Keratinocyte (primary cell): Measurements from ENCODE around the gene EXOC3. TPM values are rescaled to one million over a fixed set of nuclear protein-coding genes. Genes with fewer than 3 reads are reported as not detected.

Source experiments
- DNase-seq: peaks from one replicate; pipeline ENCODE4 v3.0.0-alpha.2; 2011; ENCODE audit warnings: low read depth, missing footprints, low spot score
- FAIRE-seq: peaks from 2 replicates; lab custom pipeline; 2011; peaks lifted over from hg19 to GRCh38; lab: Jason Lieb, UNC
- H2AFZ ChIP-seq: 2 replicates; pipeline ENCODE4 v1.6.0; 2012; ENCODE audit warnings: low read length, control low read depth, inconsistent platforms; ENCODE audit not compliant: control insufficient read depth
- H3K27ac ChIP-seq: 2 replicates; pipeline ENCODE4 v1.5.1; 2011; ENCODE audit warnings: low read length; ENCODE audit not compliant: control insufficient read depth, insufficient read depth
- H3K27me3 ChIP-seq: 3 replicates; pipeline ENCODE4 v1.6.0; 2011; ENCODE audit warnings: low read length; ENCODE audit not compliant: control insufficient read depth, insufficient read depth; ENCODE audit errors: extremely low read depth
- H3K36me3 ChIP-seq, 2 experiments: 2 replicates in 1 of 2; 3 replicates in 1 of 2; pipeline ENCODE4 v1.5.1; 2011; ENCODE audit warnings: low read length in 2 of 2, mild to moderate bottlenecking in 1 of 2; ENCODE audit not compliant: control insufficient read depth in 2 of 2, insufficient read depth in 2 of 2; ENCODE audit errors: extremely low read depth in 1 of 2
- H3K4me1 ChIP-seq: 3 replicates; pipeline ENCODE4 v1.5.1; 2011; ENCODE audit warnings: low read length; ENCODE audit not compliant: control insufficient read depth, insufficient read depth; ENCODE audit errors: extremely low read depth
- H3K4me2 ChIP-seq: 3 replicates; pipeline ENCODE4 v1.6.0; 2011; ENCODE audit warnings: low read depth, low read length; ENCODE audit not compliant: control insufficient read depth, insufficient read depth; ENCODE audit errors: extremely low read depth
- H3K4me3 ChIP-seq, 3 experiments: fragments of 200-600 bp in 1 of 3; sonication (generic) in 1 of 3; 2 replicates in 2 of 3; 3 replicates in 1 of 3; pipeline ENCODE4 v1.5.1; 2011 to 2016; ENCODE audit warnings: low read length in 3 of 3, mild to moderate bottlenecking in 3 of 3, control low read depth in 2 of 3, inconsistent platforms in 1 of 3, low read depth in 1 of 3, mixed read lengths in 1 of 3, mixed run types in 1 of 3, moderate library complexity in 1 of 3; ENCODE audit not compliant: control insufficient read depth in 2 of 3, insufficient read depth in 2 of 3; ENCODE audit errors: extremely low read depth in 1 of 3
- H3K79me2 ChIP-seq: 2 replicates; pipeline ENCODE4 v1.6.0; 2012; ENCODE audit warnings: low read length; ENCODE audit not compliant: control insufficient read depth, insufficient read depth
- H3K9ac ChIP-seq: 3 replicates; pipeline ENCODE4 v1.6.0; 2011; ENCODE audit warnings: low read length; ENCODE audit not compliant: control insufficient read depth, insufficient read depth; ENCODE audit errors: extremely low read depth
- H3K9me1 ChIP-seq: 3 replicates; pipeline ENCODE4 v1.6.0; 2011; ENCODE audit warnings: low read length; ENCODE audit not compliant: control insufficient read depth, insufficient read depth; ENCODE audit errors: extremely low read depth
- H3K9me3 ChIP-seq: 2 replicates; pipeline ENCODE4 v1.5.1; 2012; ENCODE audit warnings: low read depth, low read length; ENCODE audit not compliant: control insufficient read depth
- H4K20me1 ChIP-seq: 3 replicates; pipeline ENCODE4 v1.6.0; 2011; ENCODE audit warnings: low read length; ENCODE audit not compliant: control insufficient read depth, insufficient read depth; ENCODE audit errors: extremely low read depth
- EZH2 ChIP-seq: IDR thresholded peaks from one replicate; pipeline ENCODE4 v1.6.1; 2012; ENCODE audit warnings: inconsistent platforms, mild to moderate bottlenecking, low read length, moderate library complexity
- dilution Hi-C: fragments of 300-500 bp; cut with MboI; formaldehyde crosslinking; loops from one replicate; pipeline ENCODE4 v1.7.0; 2020; ENCODE audit warnings: low sequenced_read_pairs; ENCODE audit not compliant: extremely low pct_ligation_motif_present
- polyA plus RNA-seq, 5 experiments: library from polyadenylated mRNA; depleted of rRNA in 3 of 5; stranded (reverse) in 3 of 5; stranded (forward) in 1 of 5; unstranded in 1 of 5; fragments of >200 nt; gene quantifications; 1 replicate in 1 of 5; 2 replicates in 3 of 5; 3 replicates in 1 of 5; pipeline versions ENCODE4 v1.2.1 to v1.2.3, GENCODE V29; 2011 to 2012; ENCODE audit warnings: missing spikeins in 2 of 5, low read depth in 1 of 5, low replicate concordance in 1 of 5
- TF ChIP-seq, protein P1 (sequence below), 3 experiments: IDR thresholded peaks in 1 of 3; conservative IDR thresholded peaks in 1 of 3; optimal IDR thresholded peaks in 1 of 3; 2 replicates in 2 of 3; 3 replicates in 1 of 3; pipeline versions ENCODE3 to v1.5.1; 2011; ENCODE audit warnings: low read length in 3 of 3, mild to moderate bottlenecking in 3 of 3, moderate library complexity in 2 of 3, control low read depth in 1 of 3, inconsistent platforms in 1 of 3; ENCODE audit not compliant: insufficient read depth in 2 of 3; ENCODE audit errors: extremely low read depth in 1 of 3

The EXOC3 gene
- polyA plus RNA-seq, 1 donor (not counting 4 experiments of a cell fraction or from before 2014, with no cell fraction given), result 14.2 TPM

DNA sequence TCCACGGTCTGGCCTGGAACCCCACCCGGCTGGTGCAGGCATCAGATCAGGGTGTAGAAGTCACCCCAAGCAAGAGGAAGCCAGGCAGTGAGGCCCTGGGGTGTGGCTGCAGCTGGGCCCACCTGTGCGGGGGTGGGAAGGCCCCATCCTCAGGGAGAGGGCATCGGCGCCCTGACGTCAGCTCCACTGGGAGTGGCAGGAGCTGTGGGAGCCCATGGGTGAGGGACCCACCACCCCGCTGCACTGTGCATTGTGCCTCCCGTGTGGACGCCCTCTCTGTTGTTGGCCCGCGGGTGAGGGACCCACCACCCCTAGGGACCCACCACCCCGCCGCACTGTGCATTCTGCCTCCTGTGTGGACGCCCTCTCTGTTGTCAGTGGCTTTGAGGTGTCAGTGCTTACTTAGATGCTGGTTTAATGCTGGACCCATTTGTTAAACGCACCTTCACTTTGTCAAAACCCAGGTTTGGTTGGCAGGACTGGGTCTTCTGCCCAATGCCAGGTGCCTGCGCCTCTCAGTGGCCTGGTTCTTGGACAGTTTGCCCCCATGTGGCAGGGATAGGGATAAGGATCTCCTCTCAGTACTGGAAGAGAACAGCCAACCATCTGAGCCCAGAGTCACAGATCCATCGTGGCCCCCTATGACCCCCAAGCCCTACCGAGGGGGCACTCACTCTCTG, 6.9 kb upstream of the EXOC3 start:
- Histone ChIP-seq H3K4me3 (no peak overlapping the region), H3K9me1 (no peaks in the 10 kb centered on the region), H3K27ac (no peak overlapping the region), H3K4me2 (no peak overlapping the region), H3K9ac (no peak overlapping the region), H3K9me3 (no peaks in the 10 kb centered on the region), H3K79me2 (no peaks in the 10 kb centered on the region), H2AFZ (no peak overlapping the region), H3K36me3 (no peaks in the 10 kb centered on the region), H4K20me1 (no peaks in the 10 kb centered on the region), H3K4me1 (no peaks in the 10 kb centered on the region), H3K27me3 (no peaks in the 10 kb centered on the region)
- dilution Hi-C loops, result no loop called here
- DNase-seq, result no peak
- TF ChIP-seq EZH2, result no peak
- TF ChIP-seq, protein P1, sequence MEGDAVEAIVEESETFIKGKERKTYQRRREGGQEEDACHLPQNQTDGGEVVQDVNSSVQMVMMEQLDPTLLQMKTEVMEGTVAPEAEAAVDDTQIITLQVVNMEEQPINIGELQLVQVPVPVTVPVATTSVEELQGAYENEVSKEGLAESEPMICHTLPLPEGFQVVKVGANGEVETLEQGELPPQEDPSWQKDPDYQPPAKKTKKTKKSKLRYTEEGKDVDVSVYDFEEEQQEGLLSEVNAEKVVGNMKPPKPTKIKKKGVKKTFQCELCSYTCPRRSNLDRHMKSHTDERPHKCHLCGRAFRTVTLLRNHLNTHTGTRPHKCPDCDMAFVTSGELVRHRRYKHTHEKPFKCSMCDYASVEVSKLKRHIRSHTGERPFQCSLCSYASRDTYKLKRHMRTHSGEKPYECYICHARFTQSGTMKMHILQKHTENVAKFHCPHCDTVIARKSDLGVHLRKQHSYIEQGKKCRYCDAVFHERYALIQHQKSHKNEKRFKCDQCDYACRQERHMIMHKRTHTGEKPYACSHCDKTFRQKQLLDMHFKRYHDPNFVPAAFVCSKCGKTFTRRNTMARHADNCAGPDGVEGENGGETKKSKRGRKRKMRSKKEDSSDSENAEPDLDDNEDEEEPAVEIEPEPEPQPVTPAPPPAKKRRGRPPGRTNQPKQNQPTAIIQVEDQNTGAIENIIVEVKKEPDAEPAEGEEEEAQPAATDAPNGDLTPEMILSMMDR (optimal IDR thresholded peaks at IDR 0.05 in 1 of 3, IDR thresholded peaks at IDR 0.05 in 1 of 3, conservative IDR thresholded peaks at IDR 0.05 in 1 of 3; ENCODE audit: extremely low read depth in 1 of 3, insufficient read depth in 2 of 3, low read length in 3 of 3), result peak; percentile 42 to 71 (median 64)
- no peak for FAIRE-seq

DNA sequence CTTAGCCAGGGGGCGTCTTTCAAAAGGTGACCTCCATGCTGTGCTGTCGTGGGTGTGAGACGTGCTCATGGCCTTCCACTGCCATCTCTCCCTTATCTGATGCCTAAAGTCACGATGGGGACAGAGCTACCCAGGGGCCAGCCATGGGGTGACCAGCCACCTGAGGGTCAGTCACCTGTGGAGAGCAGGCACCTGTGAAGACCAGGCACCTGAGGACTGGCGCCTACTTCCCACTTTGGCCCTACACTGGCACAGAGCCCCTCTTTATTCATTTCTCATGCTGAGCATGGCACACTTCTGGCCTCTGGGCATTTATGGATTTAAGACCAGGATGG, 6.4 kb upstream of the EXOC3 start:
- no peaks in the 10 kb centered on the region for H3K79me2 ChIP-seq
- H3K4me2 ChIP-seq, result no peak overlapping the region
- H4K20me1 ChIP-seq, result no peaks in the 10 kb centered on the region
- H2AFZ ChIP-seq, result no peak overlapping the region
- no peak for TF ChIP-seq EZH2
- TF ChIP-seq, protein P1 (optimal IDR thresholded peaks at IDR 0.05 in 1 of 3, IDR thresholded peaks at IDR 0.05 in 1 of 3, conservative IDR thresholded peaks at IDR 0.05 in 1 of 3; ENCODE audit: extremely low read depth in 1 of 3, insufficient read depth in 2 of 3, low read length in 3 of 3), result no peak
- DNase-seq (no peak), FAIRE-seq (no peak)
- H3K4me1 ChIP-seq, result no peaks in the 10 kb centered on the region
- no peaks in the 10 kb centered on the region for H3K27me3 ChIP-seq
- H3K9ac ChIP-seq, result no peak overlapping the region
- no peaks in the 10 kb centered on the region for H3K36me3 ChIP-seq
- no peaks in the 10 kb centered on the region for H3K9me1 ChIP-seq
- H3K9me3 ChIP-seq, result no peaks in the 10 kb centered on the region
- no peak overlapping the region for H3K27ac ChIP-seq
- no peak overlapping the region for H3K4me3 ChIP-seq
- dilution Hi-C loops, result no loop called here
